HepG2 (cell line): Measurements from ENCODE around the gene ELP5. TPM values are rescaled to one million over a fixed set of nuclear protein-coding genes. Genes with fewer than 3 reads are reported as not detected.

Source experiments
- ATAC-seq: fragments of 200-7000 bp; cut with Tn5 transposase; 3 replicates; pipeline ENCODE4 v1.9.1; 2020; ENCODE audit warnings: mild to moderate bottlenecking, moderate library complexity
- BruUV-seq: library from RNA; stranded (reverse); fragments of 400-500 nt; replicated peaks from 2 replicates; lab custom pipeline; 2021; lab: Mats Ljungman, UMichigan
- CTCF ChIA-PET: fragments of 300-600 bp; formaldehyde crosslinking; extraction: SDS; loops from one replicate; lab custom pipeline; 2021; ENCODE audit warnings: low total read pairs, inconsistent platforms, low intra/inter-chr PET ratio; lab: Yijun Ruan, JAX
- POLR2A ChIA-PET: fragments of 350-600 bp; sonication (Branson Sonifier 250); formaldehyde crosslinking; loops from one replicate; lab custom pipeline; 2020; ENCODE audit warnings: antibody characterized with exemption, inconsistent platforms; lab: Yijun Ruan, JAX
- DNase-seq: peaks from one replicate; pipeline ENCODE4 v3.0.0-alpha.2; 2015; ENCODE audit warnings: low spot score
- FAIRE-seq: peaks from 3 replicates; lab custom pipeline; 2011; peaks lifted over from hg19 to GRCh38; lab: Jason Lieb, UNC
- H2AFZ ChIP-seq: one replicate; pipeline ENCODE4 v1.6.1; 2011; ENCODE audit warnings: low read length, inconsistent platforms
- H3K27ac ChIP-seq: fragments of 300-600 bp; 3 replicates; pipeline ENCODE4 v1.8.0; 2011; ENCODE audit warnings: mixed run types, mild to moderate bottlenecking, mixed read lengths, low read length, inconsistent platforms; ENCODE audit not compliant: insufficient read depth; ENCODE audit errors: extremely low read length
- H3K27me3 ChIP-seq, 2 experiments: fragments of 200-600 bp in 1 of 2; 2 replicates in 1 of 2; 3 replicates in 1 of 2; pipeline versions ENCODE4 v1.6.0 to v1.8.0; 2011; ENCODE audit warnings: low read length in 2 of 2, mild to moderate bottlenecking in 2 of 2, moderate library complexity in 2 of 2, inconsistent platforms in 1 of 2; ENCODE audit not compliant: insufficient read depth in 2 of 2, control insufficient read depth in 1 of 2
- H3K36me3 ChIP-seq, 2 experiments: fragments of 200-600 bp in 1 of 2; replicated peaks in 1 of 2; 2 replicates in 1 of 2; 3 replicates in 1 of 2; pipeline versions ENCODE4 v1.5.1 to v1.8.0; 2011; ENCODE audit warnings: low read length in 2 of 2, inconsistent platforms in 1 of 2; ENCODE audit not compliant: insufficient read depth in 2 of 2, control insufficient read depth in 1 of 2
- H3K4me1 ChIP-seq: 2 replicates; pipeline ENCODE4 v1.5.1; 2012; ENCODE audit warnings: low read length, inconsistent platforms; ENCODE audit not compliant: insufficient read depth
- H3K4me2 ChIP-seq: 2 replicates; pipeline ENCODE4 v1.6.0; 2011; ENCODE audit warnings: low read depth, low read length, inconsistent platforms
- H3K4me3 ChIP-seq, 3 experiments: fragments of 200-600 bp in 1 of 3; sonication (generic), shearing (Covaris generic) in 1 of 3; replicated peaks in 1 of 3; 2 replicates each; pipeline ENCODE4 v1.5.1; 2011 to 2016; ENCODE audit warnings: low read length in 3 of 3, inconsistent platforms in 2 of 3, low read depth in 2 of 3, mild to moderate bottlenecking in 2 of 3, control low read depth in 1 of 3, mixed read lengths in 1 of 3; ENCODE audit not compliant: insufficient read depth in 1 of 3
- H3K79me2 ChIP-seq: one replicate; pipeline ENCODE4 v1.6.1; 2011; ENCODE audit warnings: low read length, inconsistent platforms; ENCODE audit not compliant: insufficient read depth
- H3K9ac ChIP-seq: 2 replicates; pipeline ENCODE4 v1.6.0; 2011; ENCODE audit warnings: mild to moderate bottlenecking, low read depth, low read length, inconsistent platforms; ENCODE audit not compliant: insufficient read depth
- H3K9me3 ChIP-seq: 2 replicates; pipeline ENCODE4 v1.5.1; 2012; ENCODE audit warnings: mild to moderate bottlenecking, low read length
- H4K20me1 ChIP-seq: 2 replicates; pipeline ENCODE4 v1.6.0; 2011; ENCODE audit warnings: inconsistent platforms, mild to moderate bottlenecking, low read length, moderate library complexity; ENCODE audit not compliant: insufficient read depth
- MAFK ChIP-seq, 2 experiments: IDR thresholded peaks in 1 of 2; conservative IDR thresholded peaks in 1 of 2; 2 replicates each; pipeline ENCODE4 v1.6.1; 2011; ENCODE audit warnings: improper control_type of control experiment in 2 of 2, low read length in 2 of 2
- MYPOP ChIP-seq: sonication (generic); formaldehyde crosslinking; IDR thresholded peaks from 2 replicates; pipeline ENCODE4 v1.8.1; 2023; ENCODE audit warnings: mild to moderate bottlenecking, moderate library complexity, missing genetic modification reagents
- ONECUT2 ChIP-seq: sonication (generic); formaldehyde crosslinking; IDR thresholded peaks from 2 replicates; pipeline ENCODE4 v1.4.0; 2020; ENCODE audit warnings: missing genetic modification reagents
- PBX2 ChIP-seq: IDR thresholded peaks from 2 replicates; pipeline ENCODE4 v1.6.1; 2016; ENCODE audit warnings: control low read depth
- TIGD3 ChIP-seq: sonication (generic); formaldehyde crosslinking; IDR thresholded peaks from 2 replicates; pipeline ENCODE4 v1.5.1; 2020; ENCODE audit warnings: mild to moderate bottlenecking, missing genetic modification reagents, borderline replicate concordance
- XBP1 ChIP-seq: sonication (generic); formaldehyde crosslinking; IDR thresholded peaks from 2 replicates; pipeline ENCODE4 v1.5.0; 2020; ENCODE audit warnings: missing genetic modification reagents
- ZFY ChIP-seq: sonication (generic); formaldehyde crosslinking; IDR thresholded peaks from 2 replicates; pipeline ENCODE4 v1.4.0; 2020; ENCODE audit warnings: missing genetic modification reagents
- ZNF383 ChIP-seq: sonication (generic); formaldehyde crosslinking; IDR thresholded peaks from 2 replicates; pipeline ENCODE4 v1.4.0; 2020; ENCODE audit warnings: missing genetic modification reagents, mild to moderate bottlenecking, borderline replicate concordance
- WGBS: methylation state at CpG from one replicate; pipeline ENCODE4 v1.1.6; 2017; ENCODE audit warnings: low lambda C conversion rate; 5-methylcytosine and 5-hydroxymethylcytosine counted together
- in situ Hi-C: cut with HindIII; loops from 2 replicates; pipeline ENCODE4 v1.10.0; 2017; ENCODE audit warnings: low pct_unique_long_range_greater_than_20kb; ENCODE audit not compliant: extremely low pct_ligation_motif_present
- intact Hi-C: fragments of 100-400 bp; cut with micrococcal nuclease; formaldehyde crosslinking; loops from one replicate; pipeline ENCODE4 v1.10.0; 2022; ENCODE audit not compliant: unreplicated experiment
- polyA plus RNA-seq, 8 experiments: library from polyadenylated mRNA; depleted of rRNA in 3 of 8; stranded (reverse) in 7 of 8; unstranded in 1 of 8; fragments of >200 nt; fragmentation: Illumina TruSeq in 4 of 8; extraction: Trizol in 4 of 8; gene quantifications; 2 replicates each; pipeline versions ENCODE4 v1.2.1 to v1.2.3, GENCODE V29; 2011 to 2016; ENCODE audit warnings: low read depth in 4 of 8, missing spikeins in 1 of 8, mixed read lengths in 1 of 8; ENCODE audit not compliant: insufficient read depth in 1 of 8
- total RNA-seq, 5 experiments: library from RNA; depleted of rRNA; stranded (reverse); fragments of >200 nt; fragmentation: Illumina TruSeq; extraction: Trizol; gene quantifications; 2 replicates each; pipeline ENCODE4 v1.2.3, GENCODE V29; 2016; ENCODE audit warnings: low read depth in 1 of 5

The ELP5 gene
- total and polyA plus RNA-seq, 2 of the 13 experiments (the other 11 are each of a cell fraction or from before 2014, with no cell fraction given): 67.6 to 69.8 TPM

GRCh38 chr17:7208754-7209460, 43.1 kb upstream of the ELP5 start (continued):
- no peak for TF ChIP-seq ZNF383
- TF ChIP-seq PBX2: no peak
- no peak for TF ChIP-seq MYPOP (CRISPR knock-in tag)
- no peak for TF ChIP-seq MAFK (conservative IDR thresholded peaks at IDR 0.05 in 1 of 2, IDR thresholded peaks at IDR 0.05 in 1 of 2; ENCODE audit: low read length in 2 of 2)
- TF ChIP-seq ONECUT2 (CRISPR knock-in tag): no peak
- TF ChIP-seq XBP1: no peak

- Histone ChIP-seq H3K4me2 (no peak overlapping the region), H3K4me3 (no peak overlapping the region), H3K79me2 (no peaks in the 10 kb centered on the region), H4K20me1 (no peaks in the 10 kb centered on the region), H3K36me3 (no peaks in the 10 kb centered on the region), H3K9ac (no peak overlapping the region), H3K27me3 (peaks cover 0 to 4% of the 10 kb centered on the region in 2 experiments; a peak in 2 of 5 replicates), H3K27ac (no peak overlapping the region), H3K9me3 (no peaks in the 10 kb centered on the region), H3K4me1 (peaks cover 30% of the 10 kb centered on the region), H2AFZ (no peak overlapping the region)
- BruUV-seq: no TSS peak
- intact Hi-C loops: loop anchor here (5.0 kb wide), 1 partner anchor 34 kb away; the partner anchor contains the start of gene ASGR1
- POLR2A ChIA-PET: no interaction called here
- CTCF ChIA-PET: no interaction called here
- TF ChIP-seq ZFY (CRISPR knock-in tag) (no peak), TIGD3 (no peak)
- WGBS: 79% methylated on average over 31 of the region's 37 CpGs
- DNase-seq (no peak), ATAC-seq (no peak), FAIRE-seq (no peak)
- in situ Hi-C loops: no loop called here
Measured at GRCh38 chr17:7211491-7212273, 40.3 kb upstream of the ELP5 start.
